Measurements from ENCODE around the gene XRCC3.

- TF ChIP-seq CTCF (IDR thresholded peaks at IDR 0.05) (no peak), POLR2A (IDR thresholded peaks at IDR 0.05) (no peak)
Measured at GRCh38 chr14:103692159-103692558, 23.1 kb downstream of the XRCC3 start.
